Measurements from ENCODE around the gene RALGPS2.
"Not testable (repeated sequence)": the region's sequence is repeated elsewhere in the genome, so short reads cannot be mapped to it uniquely, and the experiment has no call there.

The RALGPS2 gene

GRCh38 chr1:178725466-178726086, 532 bp downstream of the RALGPS2 start:
- no peak for DNase-seq

- peak; percentile 61 for DNase-seq
Observed at GRCh38 chr1:178726087-178726517, 1.1 kb downstream of the RALGPS2 start.

- no peak for DNase-seq
Observed at GRCh38 chr1:178726545-178726944, 1.5 kb downstream of the RALGPS2 start.

- no peak for DNase-seq
Observed at GRCh38 chr1:178727014-178727895, 2.2 kb downstream of the RALGPS2 start.

GRCh38 chr1:178733972-178734371, 8.9 kb downstream of the RALGPS2 start:
- DNase-seq: no peak

- DNase-seq: no peak
Observed at GRCh38 chr1:178738780-178739179, 13.7 kb downstream of the RALGPS2 start.

GRCh38 chr1:178739285-178740045, 14.4 kb downstream of the RALGPS2 start:
- DNase-seq: no peak

- DNase-seq: no peak
Observed at GRCh38 chr1:178740491-178740890, 15.4 kb downstream of the RALGPS2 start.

GRCh38 chr1:178740924-178741323, 15.9 kb downstream of the RALGPS2 start:
- no peak for DNase-seq

GRCh38 chr1:178743801-178744200, 18.8 kb downstream of the RALGPS2 start:
- no peak for DNase-seq

- DNase-seq: no peak
Observed at GRCh38 chr1:178745260-178745659, 20.2 kb downstream of the RALGPS2 start.

GRCh38 chr1:178746345-178746744, 21.3 kb downstream of the RALGPS2 start:
- DNase-seq: no peak

GRCh38 chr1:178747361-178747760, 22.3 kb downstream of the RALGPS2 start:
- DNase-seq: not testable (repeated sequence)

- no peak for DNase-seq
Observed at GRCh38 chr1:178749581-178750166, 24.6 kb downstream of the RALGPS2 start.

GRCh38 chr1:178751046-178751445, 26.0 kb downstream of the RALGPS2 start:
- DNase-seq: no peak

GRCh38 chr1:178752891-178753290, 27.8 kb downstream of the RALGPS2 start:
- DNase-seq: no peak

GRCh38 chr1:178754655-178755256, 29.7 kb downstream of the RALGPS2 start:
- DNase-seq: not testable (repeated sequence)

- no peak for DNase-seq
Observed at GRCh38 chr1:178768423-178768822, 43.4 kb downstream of the RALGPS2 start.

GRCh38 chr1:178772952-178773351, 47.9 kb downstream of the RALGPS2 start:
- DNase-seq: no peak

GRCh38 chr1:178774263-178774662, 49.2 kb downstream of the RALGPS2 start:
- DNase-seq: peak; percentile 0

- DNase-seq: no peak
Observed at GRCh38 chr1:178776553-178776952, 51.5 kb downstream of the RALGPS2 start.

GRCh38 chr1:178781533-178782330, 56.7 kb downstream of the RALGPS2 start:
- DNase-seq: no peak

All from amniotic stem cell (primary cell).